Stimulated activated CD8-positive, alpha-beta memory T cell treated with anti-CD3 and anti-CD28 coated beads, Interleukin-7, amount 100 ng/mL, for 4 hours (primary cell): ENCODE measurements around the gene CHN1.

Experiments used
- DNase-seq, 2 donors: peaks; one replicate each; pipeline ENCODE4 v3.0.0-alpha.2; 2020; ENCODE audit warnings: low read depth in 2 of 2

Gene CHN1

GRCh38 chr2:174924061-174924693 is 81.0 kb downstream of the CHN1 start:
- DNase-seq = no peak

DNA sequence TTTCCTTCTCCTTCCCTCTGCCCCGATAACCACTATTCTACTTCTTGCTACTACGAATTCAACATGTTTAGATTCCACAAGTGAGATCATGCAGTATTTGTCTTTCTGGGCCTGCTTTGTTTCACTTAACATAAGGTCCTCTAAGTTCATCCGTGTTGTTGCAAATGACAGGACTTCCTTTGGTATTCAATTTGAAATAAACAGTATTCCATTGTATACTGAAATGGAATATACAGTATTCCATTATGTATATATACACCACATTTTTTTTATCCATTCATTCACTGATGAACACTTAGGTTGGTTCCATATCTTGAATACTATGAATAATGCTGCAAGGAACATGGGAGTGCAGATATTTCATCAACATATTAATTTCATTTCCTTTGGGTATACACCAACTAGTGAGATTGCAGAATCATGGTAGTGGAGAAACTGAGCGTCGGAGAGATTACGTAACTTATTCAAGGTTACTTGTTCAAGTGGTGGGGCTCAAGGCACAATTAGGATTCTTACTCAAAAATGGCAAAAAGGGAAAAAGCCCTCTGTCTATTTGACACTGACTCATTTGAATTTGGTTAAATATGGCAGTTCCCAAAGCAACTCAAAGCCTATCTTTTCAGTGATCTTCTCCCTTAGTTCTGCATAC is 85.1 kb downstream of the CHN1 start:
- no peak for DNase-seq

DNA sequence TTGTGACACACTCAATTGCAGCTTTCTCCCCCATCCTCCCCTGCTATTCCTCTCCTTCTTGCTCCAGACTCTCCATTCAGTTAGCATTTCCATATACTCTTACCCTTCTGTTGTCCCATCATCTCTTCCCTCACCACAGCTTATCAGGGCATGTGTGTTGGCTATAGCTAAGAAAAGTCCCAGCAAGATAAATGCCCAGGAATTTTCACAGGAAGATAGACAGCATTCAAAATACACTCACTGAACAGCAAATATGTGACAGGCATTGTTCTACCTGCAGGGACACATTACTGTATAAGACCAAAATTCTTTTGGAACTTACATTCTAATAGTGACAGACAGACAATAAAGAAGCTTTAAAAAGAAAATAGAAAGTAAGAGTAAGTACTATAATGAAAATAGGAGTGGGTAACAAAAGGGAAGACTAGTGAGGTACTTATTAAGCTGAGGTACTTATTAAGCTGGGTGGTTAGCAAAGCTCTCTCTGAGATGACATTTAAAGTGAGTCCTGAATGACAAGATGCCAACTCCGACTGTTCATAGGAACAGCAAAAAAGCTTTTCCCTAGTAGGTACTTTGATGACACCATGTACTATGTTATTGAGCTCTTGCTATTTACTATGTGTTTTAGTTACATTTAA is 86.2 kb downstream of the CHN1 start:
- DNase-seq = no peak

DNA sequence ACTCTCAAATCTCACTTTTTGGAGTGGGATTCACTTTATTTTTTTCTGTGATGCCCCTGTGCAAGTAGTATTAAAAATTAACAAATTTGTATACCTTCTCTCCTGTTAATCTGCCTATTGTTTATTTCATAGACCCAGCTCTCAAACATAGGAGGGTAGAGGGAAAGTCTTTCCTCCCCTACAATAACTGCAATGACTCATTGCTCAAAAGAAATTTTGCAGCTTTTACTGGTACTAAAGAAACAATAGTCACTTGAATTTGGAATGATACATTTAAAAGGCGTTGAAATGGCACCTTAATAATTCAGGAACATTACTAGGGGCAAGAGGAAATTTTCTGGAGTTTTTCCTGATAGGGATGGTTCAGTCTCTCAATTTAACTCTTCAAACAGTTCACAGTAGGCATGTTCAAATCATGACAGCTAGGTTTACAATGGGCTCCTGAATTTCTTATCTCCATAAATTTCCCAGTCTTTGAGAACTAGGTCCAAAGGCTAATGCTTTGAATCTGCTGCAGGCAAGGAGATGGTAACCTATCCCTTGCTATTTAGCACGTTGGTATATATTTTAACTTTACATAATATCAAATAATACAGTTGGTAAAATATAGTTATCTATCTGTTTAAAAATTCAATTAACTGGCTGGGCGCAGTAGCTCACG is 88.8 kb downstream of the CHN1 start:
- DNase-seq = no peak

GRCh38 chr2:174914853-174915760 is 90.1 kb downstream of the CHN1 start:
- no peak for DNase-seq

DNA sequence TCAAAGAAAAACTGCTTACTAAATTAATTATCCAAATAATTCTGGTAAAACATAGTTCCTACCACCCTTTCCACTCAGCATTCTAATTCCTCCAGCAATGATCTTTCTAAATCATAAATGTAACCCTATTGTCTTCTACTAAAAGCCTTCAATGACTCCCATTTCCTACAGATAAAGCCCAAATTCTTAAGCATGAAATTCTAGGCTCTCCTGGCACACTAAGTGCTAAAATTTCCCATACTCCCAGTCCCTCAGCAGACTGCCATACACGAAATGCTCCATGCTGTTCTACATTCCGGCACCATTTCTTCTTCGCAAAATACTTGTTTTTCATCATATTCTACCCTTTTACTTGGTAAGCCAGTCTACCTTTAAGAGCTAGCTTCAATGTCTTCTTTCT is 96.9 kb downstream of the CHN1 start:
- DNase-seq = no peak

- no peak for DNase-seq
Observed at GRCh38 chr2:174903264-174903556, 102.0 kb downstream of the CHN1 start.

- DNase-seq = no peak
Observed at GRCh38 chr2:174902506-174903263, 102.5 kb downstream of the CHN1 start.

DNA sequence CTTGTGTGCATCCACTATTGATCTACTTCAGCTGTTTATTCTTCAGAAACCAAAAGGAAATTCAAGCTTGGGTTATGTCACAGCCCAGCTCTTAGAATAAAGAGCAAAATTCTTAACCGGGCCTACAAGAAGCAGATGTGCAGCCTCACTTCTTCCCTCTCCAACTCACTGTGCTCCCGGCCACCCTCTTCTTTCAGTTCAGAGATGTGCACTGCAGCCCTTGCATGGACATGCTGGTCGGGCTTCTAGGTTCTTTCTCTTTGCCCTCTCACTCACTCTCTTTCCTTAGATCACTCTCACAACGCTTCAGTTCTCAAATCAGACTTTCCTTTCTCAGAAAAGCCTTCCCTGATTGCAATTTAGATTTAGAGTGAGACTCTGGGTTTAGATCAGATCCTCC is 104.1 kb downstream of the CHN1 start:
- DNase-seq = no peak

GRCh38 chr2:174897286-174897685 is 107.9 kb downstream of the CHN1 start:
- DNase-seq = no peak

- no peak for DNase-seq
Observed at GRCh38 chr2:174893018-174893417, 112.2 kb downstream of the CHN1 start.

GRCh38 chr2:174892546-174892945 is 112.6 kb downstream of the CHN1 start:
- no peak for DNase-seq

DNA sequence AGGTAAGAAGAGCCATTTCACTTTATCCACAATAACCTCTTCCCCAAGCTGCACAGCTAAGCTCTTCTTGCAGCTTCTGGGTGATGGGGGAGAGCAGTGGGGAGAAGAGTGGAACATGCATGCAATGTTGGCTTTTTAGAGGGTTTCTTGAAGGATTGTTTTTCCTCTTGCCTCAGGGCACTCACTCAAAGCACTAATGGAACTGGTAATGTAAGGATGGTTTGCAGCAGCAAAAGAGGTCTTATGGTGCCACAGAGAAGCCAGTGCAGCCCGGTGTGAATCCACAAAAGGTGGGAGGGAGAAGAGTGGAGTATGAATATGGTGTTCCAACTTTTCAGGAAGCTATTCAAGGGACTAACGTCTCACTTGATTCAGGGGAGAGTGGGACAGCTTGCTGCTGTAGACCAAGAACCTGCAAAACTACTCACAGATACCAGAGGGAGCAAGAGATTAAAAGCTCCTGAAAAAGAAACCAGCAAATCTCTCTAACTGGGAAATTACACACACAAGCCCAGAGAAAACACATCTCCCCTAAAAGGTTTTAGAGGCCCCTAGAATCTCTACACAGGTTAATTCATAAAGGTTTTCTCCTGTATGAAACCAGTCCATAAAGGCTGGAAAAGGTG is 116.4 kb downstream of the CHN1 start:
- DNase-seq = no peak

DNA sequence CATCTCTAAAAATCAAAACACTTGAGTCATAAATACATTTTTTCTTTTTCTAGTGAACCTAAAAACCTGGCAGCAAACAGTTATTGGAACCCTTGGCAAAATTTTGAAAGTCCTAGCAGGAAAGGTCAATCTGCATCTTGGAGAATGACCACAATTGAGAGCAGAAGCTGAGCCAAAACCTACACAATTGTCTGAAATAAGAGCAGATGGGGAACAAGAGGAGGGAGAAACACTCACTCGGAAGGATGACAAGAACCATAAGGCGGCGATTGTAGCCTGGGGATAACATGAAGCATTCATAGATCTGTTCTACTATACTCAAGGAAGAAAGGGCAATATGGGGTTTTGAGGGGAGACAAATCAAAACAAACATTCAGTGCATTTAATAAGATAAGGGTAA is 117.0 kb downstream of the CHN1 start:
- DNase-seq = no peak

DNA sequence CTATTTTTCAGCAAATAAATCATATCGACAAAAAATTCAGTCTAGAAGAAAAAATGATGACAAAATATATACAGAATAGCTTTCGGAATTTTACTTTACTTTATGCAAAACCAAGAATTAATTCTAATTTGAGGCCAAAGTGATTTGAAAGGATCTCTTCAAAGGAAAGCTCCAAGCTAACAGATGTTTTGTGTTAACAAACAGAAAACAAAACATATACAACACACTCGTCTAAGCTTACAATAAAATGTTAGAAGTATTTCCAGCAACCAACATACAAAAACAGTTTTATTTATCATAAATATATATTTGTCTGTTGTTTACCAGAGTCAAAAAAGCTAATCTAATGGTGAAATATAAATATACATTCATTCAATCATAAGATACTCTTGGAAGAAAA is 122.8 kb downstream of the CHN1 start:
- DNase-seq = no peak

GRCh38 chr2:174881678-174882077 is 123.5 kb downstream of the CHN1 start:
- DNase-seq = no peak

DNA sequence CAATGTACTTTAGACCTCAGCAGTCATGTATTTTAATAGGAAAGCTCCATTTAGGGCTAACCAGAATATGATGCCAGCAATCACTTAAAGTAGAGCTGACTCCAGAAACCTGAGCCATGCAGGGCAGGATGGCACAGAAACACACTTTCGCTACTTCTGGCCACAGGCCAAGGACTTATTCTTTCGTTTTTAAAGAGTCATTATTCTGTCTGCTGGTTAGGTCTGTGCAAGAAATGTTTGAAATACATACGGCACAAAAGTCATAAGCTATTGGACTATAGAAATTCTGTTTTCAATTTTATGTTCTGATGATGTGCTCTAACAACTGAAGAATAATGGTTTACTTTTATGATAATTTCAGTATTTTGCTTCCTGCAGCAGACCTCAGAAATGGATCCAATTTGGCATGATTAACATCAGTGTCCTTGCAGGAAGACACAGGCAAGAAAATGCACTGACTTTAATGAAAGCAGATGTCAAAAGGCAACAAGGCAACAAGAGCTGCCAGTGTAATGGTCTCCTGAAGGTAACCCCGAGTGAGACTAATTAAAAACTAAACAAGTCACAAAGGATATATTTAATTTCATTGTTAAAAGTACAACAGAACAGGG is 126.5 kb downstream of the CHN1 start:
- DNase-seq = no peak

DNA sequence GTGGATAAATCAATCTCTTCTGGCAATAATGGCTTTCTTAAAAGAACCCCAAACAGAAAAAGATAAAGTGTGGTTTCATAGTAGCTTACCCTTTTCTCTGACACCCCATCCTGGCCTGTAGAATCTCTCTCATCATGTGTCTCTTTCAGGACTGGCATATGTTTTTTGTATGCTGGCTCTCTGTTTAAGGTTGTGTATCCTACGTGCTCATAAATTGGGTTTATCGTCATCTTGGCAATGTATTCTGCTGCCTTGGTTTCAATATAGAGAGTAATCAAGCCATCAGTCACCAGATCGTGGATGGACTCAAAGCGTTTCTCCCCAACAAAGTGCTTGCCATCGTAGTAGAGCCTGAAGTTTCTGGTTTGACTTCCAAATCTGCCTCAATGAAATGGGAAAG is 127.4 kb downstream of the CHN1 start:
- no peak for DNase-seq

- no peak for DNase-seq
Observed at GRCh38 chr2:174877301-174877700, 127.9 kb downstream of the CHN1 start.

DNA sequence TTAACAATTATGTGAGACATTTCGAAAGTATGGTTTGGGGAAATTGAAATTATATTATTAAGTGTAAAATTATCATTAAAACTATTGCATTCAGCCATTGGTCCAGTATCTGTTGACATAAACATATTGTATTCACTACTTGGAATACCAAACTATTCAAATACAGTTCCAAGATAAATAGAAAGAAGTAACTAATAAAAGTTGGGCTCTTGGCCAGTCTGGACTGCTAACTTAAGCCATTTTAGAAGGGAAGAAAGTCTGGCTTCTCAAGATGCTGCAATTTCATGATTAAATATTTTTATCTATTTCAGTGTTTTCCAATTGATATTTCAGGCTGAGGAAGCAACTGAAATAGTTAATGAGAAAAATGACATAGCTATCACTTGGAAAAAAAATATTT is 131.1 kb downstream of the CHN1 start:
- no peak for DNase-seq
